Natural killer cell treated with Interleukin-12 subunit alpha and Interleukin-12 subunit beta and Interleukin-15 and Interleukin-18, amount 100 ng/mL, for 72 hours (primary cell): ENCODE measurements around the gene ALDH1A1. TPM values are rescaled to one million over a fixed set of nuclear protein-coding genes. Genes with fewer than 3 reads are reported as not detected.

Experiments used
- ATAC-seq, 2 donors: fragments of 150-1000 bp; cut with Tn5 transposase in 1 of 2; sonication (Bioruptor Pico), chemical (Tn5 transposase) in 1 of 2; 2 replicates each; pipeline ENCODE4 v1.10.0; 2021
- DNase-seq: peaks from one replicate; pipeline ENCODE4 v3.0.0; 2022; ENCODE audit warnings: low spot score
- H3K27ac Mint-ChIP-seq, 2 donors: 1 replicate in 1 of 2; 2 replicates in 1 of 2; pipeline ENCODE4 v1.8.0; 2022; ENCODE audit warnings: mixed read lengths in 2 of 2, mild to moderate bottlenecking in 1 of 2, moderate library complexity in 1 of 2
- H3K27me3 Mint-ChIP-seq, 2 donors: 1 replicate in 1 of 2; 2 replicates in 1 of 2; pipeline ENCODE4 v1.8.0; 2022; ENCODE audit warnings: mixed read lengths in 2 of 2
- H3K36me3 Mint-ChIP-seq: one replicate; pipeline ENCODE4 v1.8.0; 2022; ENCODE audit warnings: mixed read lengths
- H3K4me1 Mint-ChIP-seq, 2 donors: 1 replicate in 1 of 2; 2 replicates in 1 of 2; pipeline ENCODE4 v1.8.0; 2022; ENCODE audit warnings: low read depth in 2 of 2, mixed read lengths in 2 of 2, mild to moderate bottlenecking in 1 of 2
- H3K4me3 Mint-ChIP-seq: one replicate; pipeline ENCODE4 v1.8.0; 2022; ENCODE audit warnings: mixed read lengths
- H3K9me3 Mint-ChIP-seq: 2 replicates; pipeline ENCODE4 v1.8.0; 2022; ENCODE audit warnings: mixed read lengths
- total RNA-seq, 2 donors: library from RNA; stranded (reverse); gene quantifications; one replicate each; pipeline ENCODE4 v1.2.3, GENCODE V29; 2022

The ALDH1A1 gene
- total RNA-seq, 2 donors from 2014 or later, result not detected

GRCh38 chr9:72929542-72929941, 23.3 kb downstream of the ALDH1A1 start:
- no peak overlapping the region for H3K4me3 Mint-ChIP-seq
- ATAC-seq (no peak), DNase-seq (no peak)
- H3K27me3 Mint-ChIP-seq, result peaks cover 0 to 16% of the 10 kb centered on the region in 2 donors
- H3K9me3 Mint-ChIP-seq, result no peaks in the 10 kb centered on the region
- no peaks in the 10 kb centered on the region for H3K4me1 Mint-ChIP-seq
- no peak overlapping the region for H3K27ac Mint-ChIP-seq
- H3K36me3 Mint-ChIP-seq, result no peaks in the 10 kb centered on the region

- Mint-ChIP-seq H3K9me3 (no peaks in the 10 kb centered on the region), H3K27me3 (peaks cover 0 to 16% of the 10 kb centered on the region in 2 donors), H3K36me3 (no peaks in the 10 kb centered on the region), H3K27ac (no peak overlapping the region), H3K4me3 (no peak overlapping the region), H3K4me1 (no peaks in the 10 kb centered on the region)
- ATAC-seq (no peak), DNase-seq (no peak)
Measured at GRCh38 chr9:72928042-72928507, 24.8 kb downstream of the ALDH1A1 start.

GRCh38 chr9:72926506-72926905, 26.3 kb downstream of the ALDH1A1 start:
- Mint-ChIP-seq H3K9me3 (no peaks in the 10 kb centered on the region), H3K27ac (no peak overlapping the region), H3K27me3 (peaks cover 3 to 17% of the 10 kb centered on the region in 2 donors), H3K36me3 (no peaks in the 10 kb centered on the region), H3K4me3 (no peak overlapping the region), H3K4me1 (no peaks in the 10 kb centered on the region)
- DNase-seq (no peak), ATAC-seq (no peak)

GRCh38 chr9:72925891-72926290, 27.0 kb downstream of the ALDH1A1 start:
- DNase-seq (no peak), ATAC-seq (no peak)
- Mint-ChIP-seq H3K4me1 (no peaks in the 10 kb centered on the region), H3K27ac (no peak overlapping the region), H3K4me3 (no peak overlapping the region), H3K36me3 (no peaks in the 10 kb centered on the region), H3K27me3 (peaks cover 3 to 18% of the 10 kb centered on the region in 2 donors), H3K9me3 (no peaks in the 10 kb centered on the region)

GRCh38 chr9:72925126-72925789, 27.6 kb downstream of the ALDH1A1 start:
- no peak for DNase-seq
- no peaks in the 10 kb centered on the region for H3K4me1 Mint-ChIP-seq
- H3K9me3 Mint-ChIP-seq, result no peaks in the 10 kb centered on the region
- H3K27ac Mint-ChIP-seq, result no peak overlapping the region
- no peak overlapping the region for H3K4me3 Mint-ChIP-seq
- ATAC-seq, result no peak
- no peaks in the 10 kb centered on the region for H3K36me3 Mint-ChIP-seq
- peaks cover 3 to 18% of the 10 kb centered on the region in 2 donors for H3K27me3 Mint-ChIP-seq

GRCh38 chr9:72924154-72924790, 28.6 kb downstream of the ALDH1A1 start:
- Mint-ChIP-seq H3K27ac (no peak overlapping the region), H3K9me3 (no peaks in the 10 kb centered on the region), H3K36me3 (no peaks in the 10 kb centered on the region), H3K27me3 (peaks cover 4 to 14% of the 10 kb centered on the region in 2 donors), H3K4me1 (no peaks in the 10 kb centered on the region), H3K4me3 (no peak overlapping the region)
- ATAC-seq (no peak), DNase-seq (no peak)

GRCh38 chr9:72923077-72923476, 29.8 kb downstream of the ALDH1A1 start:
- Mint-ChIP-seq H3K36me3 (no peaks in the 10 kb centered on the region), H3K27ac (no peak overlapping the region), H3K4me3 (no peak overlapping the region), H3K9me3 (no peaks in the 10 kb centered on the region), H3K27me3 (peaks cover 5 to 13% of the 10 kb centered on the region in 2 donors), H3K4me1 (no peaks in the 10 kb centered on the region)
- no peak for DNase-seq
- ATAC-seq, result no peak

GRCh38 chr9:72921888-72922654, 30.8 kb downstream of the ALDH1A1 start:
- no peak for ATAC-seq

GRCh38 chr9:72919246-72919945, 33.5 kb downstream of the ALDH1A1 start:
- ATAC-seq, result no peak
- Mint-ChIP-seq H3K27ac (no peak overlapping the region), H3K9me3 (no peaks in the 10 kb centered on the region), H3K4me3 (no peak overlapping the region), H3K36me3 (no peaks in the 10 kb centered on the region), H3K4me1 (no peaks in the 10 kb centered on the region), H3K27me3 (peaks cover 5 to 13% of the 10 kb centered on the region in 2 donors)
- no peak for DNase-seq

More at GRCh38 chr9:72921888-72922654, 30.8 kb downstream of the ALDH1A1 start:
- H3K27me3 Mint-ChIP-seq, result peaks cover 5 to 13% of the 10 kb centered on the region in 2 donors
- H3K9me3 Mint-ChIP-seq, result no peaks in the 10 kb centered on the region
- H3K27ac Mint-ChIP-seq, result no peak overlapping the region
- H3K4me3 Mint-ChIP-seq, result no peak overlapping the region
- no peak for DNase-seq
- H3K4me1 Mint-ChIP-seq, result no peaks in the 10 kb centered on the region
- H3K36me3 Mint-ChIP-seq, result no peaks in the 10 kb centered on the region

GRCh38 chr9:72917892-72918509, 34.9 kb downstream of the ALDH1A1 start:
- no peak for DNase-seq
- no peaks in the 10 kb centered on the region for H3K4me1 Mint-ChIP-seq
- no peak overlapping the region for H3K4me3 Mint-ChIP-seq
- H3K27me3 Mint-ChIP-seq, result peaks cover 5 to 13% of the 10 kb centered on the region in 2 donors
- H3K36me3 Mint-ChIP-seq, result no peaks in the 10 kb centered on the region
- no peak for ATAC-seq
- H3K27ac Mint-ChIP-seq, result no peak overlapping the region
- H3K9me3 Mint-ChIP-seq, result no peaks in the 10 kb centered on the region

- no peaks in the 10 kb centered on the region for H3K36me3 Mint-ChIP-seq
- H3K4me1 Mint-ChIP-seq, result no peaks in the 10 kb centered on the region
- H3K4me3 Mint-ChIP-seq, result no peak overlapping the region
- DNase-seq (no peak), ATAC-seq (no peak)
- H3K27me3 Mint-ChIP-seq, result peaks cover 2 to 11% of the 10 kb centered on the region in 2 donors
- H3K27ac Mint-ChIP-seq, result no peak overlapping the region
- no peaks in the 10 kb centered on the region for H3K9me3 Mint-ChIP-seq
Measured at GRCh38 chr9:72915659-72916058, 37.2 kb downstream of the ALDH1A1 start.

- peaks cover 2 to 11% of the 10 kb centered on the region in 2 donors for H3K27me3 Mint-ChIP-seq
- no peaks in the 10 kb centered on the region for H3K4me1 Mint-ChIP-seq
- H3K4me3 Mint-ChIP-seq, result no peak overlapping the region
- no peak overlapping the region for H3K27ac Mint-ChIP-seq
- no peak for ATAC-seq
- H3K9me3 Mint-ChIP-seq, result no peaks in the 10 kb centered on the region
- H3K36me3 Mint-ChIP-seq, result no peaks in the 10 kb centered on the region
- DNase-seq, result no peak
Measured at GRCh38 chr9:72914750-72915149, 38.1 kb downstream of the ALDH1A1 start.

- H3K4me3 Mint-ChIP-seq, result no peak overlapping the region
- H3K27ac Mint-ChIP-seq, result no peak overlapping the region
- peaks cover 0 to 5% of the 10 kb centered on the region in 2 donors for H3K27me3 Mint-ChIP-seq
- no peaks in the 10 kb centered on the region for H3K4me1 Mint-ChIP-seq
- ATAC-seq (no peak), DNase-seq (no peak)
- H3K9me3 Mint-ChIP-seq, result no peaks in the 10 kb centered on the region
- H3K36me3 Mint-ChIP-seq, result no peaks in the 10 kb centered on the region
Measured at GRCh38 chr9:72913382-72914009, 39.4 kb downstream of the ALDH1A1 start.
